Osteocyte (in vitro differentiated cells): Measurements from ENCODE around the gene GPR61. TPM values are rescaled to one million over a fixed set of nuclear protein-coding genes. Genes with fewer than 3 reads are reported as not detected.
A peak's percentile ranks its signal among the peaks of the same experiment; 100 is the strongest.

Source experiments
- DNase-seq: peaks from one replicate; pipeline ENCODE4 v3.0.0; 2021; ENCODE audit warnings: mixed read lengths; ENCODE audit not compliant: unreplicated experiment; ENCODE audit errors: extremely low spot score
- H3K27ac Mint-ChIP-seq: one replicate; pipeline ENCODE4 v1.8.0; 2021; ENCODE audit warnings: mild to moderate bottlenecking, mixed read lengths; ENCODE audit not compliant: unreplicated experiment
- H3K27me3 Mint-ChIP-seq: one replicate; pipeline ENCODE4 v1.8.0; 2021; ENCODE audit warnings: mixed read lengths; ENCODE audit not compliant: unreplicated experiment
- H3K36me3 Mint-ChIP-seq: one replicate; pipeline ENCODE4 v1.8.0; 2021; ENCODE audit warnings: mixed read lengths; ENCODE audit not compliant: unreplicated experiment
- H3K4me1 Mint-ChIP-seq: one replicate; pipeline ENCODE4 v1.8.0; 2021; ENCODE audit warnings: mixed read lengths; ENCODE audit not compliant: unreplicated experiment
- H3K4me3 Mint-ChIP-seq: one replicate; pipeline ENCODE4 v1.8.0; 2021; ENCODE audit warnings: mild to moderate bottlenecking, moderate library complexity, mixed read lengths; ENCODE audit not compliant: unreplicated experiment
- H3K9me3 Mint-ChIP-seq: one replicate; pipeline ENCODE4 v1.8.0; 2021; ENCODE audit warnings: mixed read lengths; ENCODE audit not compliant: unreplicated experiment
- CTCF ChIP-seq: fragments of 200-600 bp; sonication (generic); IDR thresholded peaks from 2 replicates; pipeline ENCODE4 v1.5.0; 2021; ENCODE audit warnings: antibody characterized with exemption, mild to moderate bottlenecking, moderate library complexity
- total RNA-seq: library from RNA; stranded (reverse); gene quantifications from 2 replicates; pipeline ENCODE4 v1.2.1, GENCODE V29; 2021

The GPR61 gene
- total RNA-seq, 1 donor from 2014 or later, result not detected

DNA sequence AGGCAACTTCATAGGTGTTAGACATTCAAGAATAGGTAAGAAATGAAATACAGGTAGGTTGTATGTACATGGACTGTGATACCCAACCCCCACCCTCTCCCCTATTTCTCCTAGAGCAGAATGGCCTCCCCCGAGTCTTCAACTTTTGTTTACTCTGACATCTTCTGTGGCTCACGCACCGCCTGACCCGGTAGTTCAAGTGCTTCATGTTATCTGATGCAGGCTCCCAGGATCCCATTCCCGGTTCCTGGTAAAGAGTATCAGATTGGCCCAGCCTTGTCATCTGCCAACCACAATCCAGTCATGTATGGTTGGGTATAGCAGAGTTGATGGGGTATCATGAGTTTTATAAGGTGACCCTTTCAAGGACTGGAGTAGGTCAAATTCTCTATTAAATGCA lies 17.8 kb downstream of the GPR61 start:
- Mint-ChIP-seq H3K36me3 (peaks cover 8% of the 10 kb centered on the region), H3K27ac (no peak overlapping the region), H3K27me3 (no peaks in the 10 kb centered on the region), H3K4me3 (no peak overlapping the region), H3K9me3 (no peaks in the 10 kb centered on the region), H3K4me1 (peaks cover 29% of the 10 kb centered on the region)
- no peak for TF ChIP-seq CTCF
- DNase-seq, result no peak

DNA sequence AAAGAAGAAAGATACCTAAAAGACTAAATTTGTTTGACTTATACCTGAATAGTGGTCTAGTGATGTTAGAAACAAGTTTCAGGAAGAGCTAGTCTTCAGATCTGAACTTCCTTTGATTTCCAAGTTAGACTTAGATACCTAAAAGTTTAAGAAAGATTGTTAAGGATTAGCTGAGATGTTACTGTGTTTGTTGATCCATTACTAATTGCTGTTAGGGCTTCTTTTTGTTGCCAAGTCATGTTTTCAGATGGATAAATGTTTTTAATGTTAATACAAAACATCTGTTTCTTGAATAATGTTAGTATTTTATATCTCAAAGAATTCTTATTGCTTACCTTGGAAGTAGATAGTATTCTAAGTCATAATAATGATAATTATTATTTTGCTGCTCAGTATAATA lies 20.3 kb downstream of the GPR61 start:
- peaks cover 4% of the 10 kb centered on the region for H3K36me3 Mint-ChIP-seq
- no peak for DNase-seq
- peaks cover 33% of the 10 kb centered on the region for H3K4me1 Mint-ChIP-seq
- H3K9me3 Mint-ChIP-seq, result no peaks in the 10 kb centered on the region
- H3K27ac Mint-ChIP-seq, result no peak overlapping the region
- TF ChIP-seq CTCF, result no peak
- no peak overlapping the region for H3K4me3 Mint-ChIP-seq
- H3K27me3 Mint-ChIP-seq, result no peaks in the 10 kb centered on the region

DNA sequence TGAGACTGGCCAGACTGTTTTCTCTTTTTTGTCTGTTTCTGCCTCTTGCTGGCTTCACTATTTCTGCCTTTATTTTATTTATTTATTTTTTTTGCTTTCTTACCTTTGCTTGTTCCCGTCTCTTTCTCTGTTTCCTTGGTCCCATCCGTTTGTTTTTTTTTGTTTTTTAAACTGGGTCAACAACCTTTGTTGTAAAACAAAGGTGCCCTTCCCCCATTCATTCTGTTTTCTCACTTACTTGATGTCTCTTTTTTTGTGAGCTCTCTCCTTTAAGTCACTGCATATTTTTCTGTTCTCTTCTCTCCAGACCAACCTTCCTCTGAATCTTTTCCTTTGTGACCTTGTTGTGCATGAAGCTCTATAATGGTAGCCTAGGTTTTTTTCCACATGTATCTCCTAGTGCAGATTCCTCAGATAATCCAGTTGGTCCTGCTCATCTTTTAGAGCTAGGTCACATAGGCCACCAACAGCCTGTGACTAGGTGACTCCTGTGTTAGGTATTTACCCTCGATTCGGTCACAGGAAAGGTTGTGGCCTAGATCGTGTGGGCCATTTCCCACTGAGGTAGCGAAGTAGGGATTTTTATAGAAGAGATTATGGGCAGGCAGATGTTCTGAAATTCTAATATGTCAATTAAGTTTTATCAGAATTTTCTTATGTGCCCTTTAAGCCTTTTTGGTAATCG lies 24.7 kb downstream of the GPR61 start:
- TF ChIP-seq CTCF, result no peak
- Mint-ChIP-seq H3K4me3 (no peak overlapping the region), H3K27ac (peak overlapping the region; percentile 37)

GRCh38 chr1:109565241-109565640 lies 25.6 kb downstream of the GPR61 start:
- peaks cover 34% of the 10 kb centered on the region for H3K4me1 Mint-ChIP-seq
- TF ChIP-seq CTCF, result no peak
- no peak overlapping the region for H3K4me3 Mint-ChIP-seq
- H3K36me3 Mint-ChIP-seq, result no peaks in the 10 kb centered on the region
- H3K27ac Mint-ChIP-seq, result no peak overlapping the region
- H3K27me3 Mint-ChIP-seq, result no peaks in the 10 kb centered on the region
- no peak for DNase-seq
- no peaks in the 10 kb centered on the region for H3K9me3 Mint-ChIP-seq

More for the DNA sequence above, 24.7 kb downstream of the GPR61 start:
- Mint-ChIP-seq H3K9me3 (no peaks in the 10 kb centered on the region), H3K4me1 (peaks cover 41% of the 10 kb centered on the region), H3K27me3 (no peaks in the 10 kb centered on the region), H3K36me3 (no peaks in the 10 kb centered on the region)
- no peak for DNase-seq

GRCh38 chr1:109566982-109567381 lies 27.3 kb downstream of the GPR61 start:
- Mint-ChIP-seq H3K27ac (peak overlapping the region; percentile 20), H3K27me3 (no peaks in the 10 kb centered on the region)

More at GRCh38 chr1:109566982-109567381, 27.3 kb downstream of the GPR61 start:
- DNase-seq, result no peak
- no peak for TF ChIP-seq CTCF
- Mint-ChIP-seq H3K36me3 (no peaks in the 10 kb centered on the region), H3K4me3 (no peak overlapping the region), H3K9me3 (no peaks in the 10 kb centered on the region), H3K4me1 (peaks cover 27% of the 10 kb centered on the region)
